ENCODE results near the gene KCNH8. TPM values are rescaled to one million over a fixed set of nuclear protein-coding genes. Genes with fewer than 3 reads are reported as not detected.
"Not testable (repeated sequence)": the region's sequence is repeated elsewhere in the genome, so short reads cannot be mapped to it uniquely, and the experiment has no call there.

Gene KCNH8
- polyA plus RNA-seq: under 1 TPM in 2 of 3 donors, not detected in 1; 0.03 to 0.43 TPM

- H3K27ac ChIP-seq (ENCODE audit: low read depth, low read length): no peak within 1 kb of the TSS
- WGBS, 3 donors: 0 to 3% (median 2%) methylated on average over 42 to 63 of the region's 64 CpGs
Observed at GRCh38 chr3:19147905-19148767, at the start of gene KCNH8. Gene KCNH8 (plus strand): TSS chr3:19148510. CDS start chr3:19148720, 210 bp downstream.

- H3K27ac ChIP-seq (ENCODE audit: low read depth, low read length): not testable (repeated sequence)
- 26 to 75% (median 66%) methylated on average over 22 to 25 of the region's 29 CpGs for WGBS, 3 donors
Observed at GRCh38 chr3:19102654-19103290, 45.5 kb upstream of the KCNH8 start.

- WGBS, 3 donors: 83 to 88% (median 87%) methylated on average over 3 of the region's 3 CpGs
- H3K27ac ChIP-seq (ENCODE audit: low read depth, low read length): no peak overlapping the region
Observed at GRCh38 chr3:19103510-19103909, 44.8 kb upstream of the KCNH8 start.

- no peak overlapping the region for H3K27ac ChIP-seq (ENCODE audit: low read depth, low read length)
Observed at GRCh38 chr3:19104459-19104858, 43.9 kb upstream of the KCNH8 start.

- WGBS, 3 donors: 67 to 75% (median 69%) methylated on average over 4 of the region's 4 CpGs
- H3K27ac ChIP-seq (ENCODE audit: low read depth, low read length): no peak overlapping the region
Observed at GRCh38 chr3:19105826-19106225, 42.5 kb upstream of the KCNH8 start.

- 83 to 95% (median 94%) methylated on average over 1 of the region's 1 CpG for WGBS, 3 donors
- H3K27ac ChIP-seq (ENCODE audit: low read depth, low read length): no peak overlapping the region
Observed at GRCh38 chr3:19106307-19106706, 42.0 kb upstream of the KCNH8 start.

- no peak overlapping the region for H3K27ac ChIP-seq (ENCODE audit: low read depth, low read length)
- 71 to 80% (median 76%) methylated on average over 3 of the region's 3 CpGs for WGBS, 3 donors
Observed at GRCh38 chr3:19107719-19108118, 40.6 kb upstream of the KCNH8 start.

GRCh38 chr3:19110335-19110895, 37.9 kb upstream of the KCNH8 start:
- 78 to 88% (median 86%) methylated on average over 1 of the region's 1 CpG for WGBS, 3 donors
- no peak overlapping the region for H3K27ac ChIP-seq (ENCODE audit: low read depth, low read length)

GRCh38 chr3:19114461-19114860, 33.8 kb upstream of the KCNH8 start:
- WGBS, 3 donors: 45 to 67% (median 48%) methylated on average over 1 of the region's 1 CpG
- H3K27ac ChIP-seq (ENCODE audit: low read depth, low read length): no peak overlapping the region

GRCh38 chr3:19116239-19116638, 32.1 kb upstream of the KCNH8 start:
- 66 to 84% (median 76%) methylated on average over 2 of the region's 2 CpGs for WGBS, 3 donors
- no peak overlapping the region for H3K27ac ChIP-seq (ENCODE audit: low read depth, low read length)

- WGBS, 3 donors: 50 to 87% (median 86%) methylated on average over 1 of the region's 1 CpG
- no peak overlapping the region for H3K27ac ChIP-seq (ENCODE audit: low read depth, low read length)
Observed at GRCh38 chr3:19124752-19125151, 23.6 kb upstream of the KCNH8 start.

GRCh38 chr3:19139863-19140262, 8.4 kb upstream of the KCNH8 start:
- no peak overlapping the region for H3K27ac ChIP-seq (ENCODE audit: low read depth, low read length)
- 65 to 68% (median 65%) methylated on average over 1 of the region's 1 CpG for WGBS, 3 donors

- WGBS, 3 donors: 0 to 1% (median 0%) methylated on average over 54 to 60 of the region's 60 CpGs
- no peak overlapping the region for H3K27ac ChIP-seq (ENCODE audit: low read depth, low read length)
Observed at GRCh38 chr3:19146685-19147650, 1.3 kb upstream of the KCNH8 start.

- 2 to 4% (median 3%) methylated on average over 12 of the region's 12 CpGs for WGBS, 3 donors
- no peak overlapping the region for H3K27ac ChIP-seq (ENCODE audit: low read depth, low read length)
Observed at GRCh38 chr3:19148768-19149091, 420 bp downstream of the KCNH8 start.

GRCh38 chr3:19149368-19149767, 1.1 kb downstream of the KCNH8 start:
- no peak overlapping the region for H3K27ac ChIP-seq (ENCODE audit: low read depth, low read length)
- 1 to 3% (median 1%) methylated on average over 6 of the region's 6 CpGs for whole genome bisulfite sequencing, 3 donors

GRCh38 chr3:19151171-19151570, 2.9 kb downstream of the KCNH8 start:
- H3K27ac ChIP-seq (ENCODE audit: low read depth, low read length): no peak overlapping the region
- WGBS, 3 donors: 81 to 93% (median 91%) methylated on average over 1 of the region's 1 CpG

GRCh38 chr3:19154693-19155250, 6.5 kb downstream of the KCNH8 start:
- 73 to 83% (median 77%) methylated on average over 3 of the region's 3 CpGs for WGBS, 3 donors
- H3K27ac ChIP-seq (ENCODE audit: low read depth, low read length): no peak overlapping the region

GRCh38 chr3:19155375-19155774, 7.1 kb downstream of the KCNH8 start:
- H3K27ac ChIP-seq (ENCODE audit: low read depth, low read length): no peak overlapping the region
- 53 to 71% (median 65%) methylated on average over 2 of the region's 2 CpGs for WGBS, 3 donors

Measured in adipose tissue (tissue), 3 donors.